Upper lobe of left lung (tissue), 4 donors: Measurements from ENCODE around the gene SLC25A41.

Source experiments
- POLR2A ChIP-seq, 4 donors: fragments of 450-650 bp; IDR thresholded peaks; one replicate each; pipeline ENCODE4 v1.5.1; 2016 to 2017; ENCODE audit warnings: antibody characterized with exemption in 4 of 4, mild to moderate bottlenecking in 2 of 4
- POLR2AphosphoS5 ChIP-seq, 2 donors: sonication (generic); formaldehyde crosslinking; IDR thresholded peaks; one replicate each; pipeline ENCODE4 v1.5.1; 2017; ENCODE audit warnings: antibody characterized with exemption in 2 of 2

DNA sequence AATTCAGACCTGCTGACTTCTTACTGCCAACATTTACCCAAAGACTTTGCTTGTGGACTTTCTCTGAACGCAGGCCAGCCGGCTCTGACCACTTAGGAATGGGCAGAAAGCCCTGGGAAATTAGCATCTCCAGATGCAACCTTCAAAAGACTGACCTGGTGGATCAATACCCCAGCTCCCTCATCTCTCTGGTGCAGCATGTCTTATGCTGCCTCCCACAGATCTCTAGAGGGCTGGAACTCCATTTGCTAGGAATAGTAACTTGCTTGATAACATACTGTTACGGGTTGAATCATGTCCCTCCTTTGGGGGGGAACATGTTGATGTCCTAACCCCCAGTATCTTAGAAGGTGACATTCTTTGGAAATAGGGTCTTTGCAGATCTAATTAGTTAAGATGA is 12.9 kb upstream of the SLC25A41 start:
- TF ChIP-seq POLR2AphosphoS5 (IDR thresholded peaks at IDR 0.05) = no peak
- TF ChIP-seq POLR2A (IDR thresholded peaks at IDR 0.05) = no peak
